GM21619 (cell line): ENCODE results near the gene CSRP1.
"Not testable (repeated sequence)": the region's sequence is repeated elsewhere in the genome, so short reads cannot be mapped to it uniquely, and the experiment has no call there.

Experiments used
- ATAC-seq: cut with Tn5 transposase; IDR thresholded peaks from one replicate; pipeline ENCODE4 v1.9.1; 2021; ENCODE audit not compliant: unreplicated experiment

The CSRP1 gene

GRCh38 chr1:201479201-201479730, 27.7 kb downstream of the CSRP1 start:
- no peak for ATAC-seq

- ATAC-seq = not testable (repeated sequence)
These were observed 28.3 kb downstream of the CSRP1 start for GRCh38 chr1:201478666-201479065.

GRCh38 chr1:201476670-201477344, 30.1 kb downstream of the CSRP1 start:
- no peak for ATAC-seq

- no peak for ATAC-seq
These were observed 30.8 kb downstream of the CSRP1 start for GRCh38 chr1:201475915-201476669.

GRCh38 chr1:201475130-201475529, 31.8 kb downstream of the CSRP1 start:
- ATAC-seq = no peak

GRCh38 chr1:201473296-201473695, 33.6 kb downstream of the CSRP1 start:
- no peak for ATAC-seq

GRCh38 chr1:201472321-201472720, 34.6 kb downstream of the CSRP1 start:
- ATAC-seq = not testable (repeated sequence)

GRCh38 chr1:201471772-201472171, 35.2 kb downstream of the CSRP1 start:
- ATAC-seq = no peak

GRCh38 chr1:201470581-201470980, 36.3 kb downstream of the CSRP1 start:
- ATAC-seq = no peak

GRCh38 chr1:201469645-201470074, 37.3 kb downstream of the CSRP1 start:
- ATAC-seq = no peak

GRCh38 chr1:201468844-201469644, 37.9 kb downstream of the CSRP1 start, which contains the start of gene PHLDA3:
PHLDA3 (minus strand) TSS chr1:201469188; CDS start chr1:201468786, 402 bp downstream.
- ATAC-seq = peak; percentile 72

- ATAC-seq = peak; percentile 41
These were observed 38.5 kb downstream of the CSRP1 start for GRCh38 chr1:201468501-201468843.

GRCh38 chr1:201466492-201466891, 40.4 kb downstream of the CSRP1 start:
- no peak for ATAC-seq

- no peak for ATAC-seq
These were observed 41.1 kb downstream of the CSRP1 start for GRCh38 chr1:201465698-201466290.

GRCh38 chr1:201463071-201463552, 43.8 kb downstream of the CSRP1 start:
- ATAC-seq = no peak

- no peak for ATAC-seq
These were observed 45.1 kb downstream of the CSRP1 start for GRCh38 chr1:201461645-201462441.

- ATAC-seq = no peak
These were observed 45.9 kb downstream of the CSRP1 start for GRCh38 chr1:201460814-201461644.

- ATAC-seq = no peak
These were observed 47.1 kb downstream of the CSRP1 start for GRCh38 chr1:201459775-201460174.

GRCh38 chr1:201459052-201459451, 47.9 kb downstream of the CSRP1 start:
- no peak for ATAC-seq
